ENCODE results near the gene KAT8. TPM values are rescaled to one million over a fixed set of nuclear protein-coding genes. Genes with fewer than 3 reads are reported as not detected.
A peak's percentile ranks its signal among the peaks of the same experiment; 100 is the strongest.

KAT8 gene
- total and polyA plus RNA-seq, 9 of the 15 experiments (the other 6 are each of a cell fraction or from before 2014, with no cell fraction given): 10.0 to 98.5 (median 76.4) TPM

GRCh38 chr16:31094424-31095120 is 22.9 kb upstream of the KAT8 start, which contains the start of gene VKORC1 (continued):
- TF ChIP-seq ZNF609 (CRISPR knock-in tag; IDR thresholded peaks at IDR 0.05; ENCODE audit: borderline replicate concordance) (no peak), ZNF583 (CRISPR knock-in tag; IDR thresholded peaks at IDR 0.05) (no peak), FOXK2 (conservative IDR thresholded peaks at IDR 0.05 in 1 of 2, IDR thresholded peaks at IDR 0.05 in 1 of 2; ENCODE audit: low read depth in 2 of 2) (peak in 1 of 2 experiments; percentile 70; a peak in 2 of 4 replicates), ZNF589 (CRISPR knock-in tag; IDR thresholded peaks at IDR 0.05; ENCODE audit: low read depth) (no peak), PKNOX1 (IDR thresholded peaks at IDR 0.05) (peak; percentile 94), NR2C2 (CRISPR knock-in tag; IDR thresholded peaks at IDR 0.05) (peak; percentile 30; the same call in 1 of the 2 replicates), NR2C2 (tag; IDR thresholded peaks at IDR 0.05) (0 out of 2 replicates have a peak, but pooled peaks have one; percentile 49), CEBPB (tag; IDR thresholded peaks at IDR 0.05) (no peak), ZNF239 (CRISPR knock-in tag; IDR thresholded peaks at IDR 0.05) (no peak), SNIP1 (IDR thresholded peaks at IDR 0.05; ENCODE audit: low read depth) (no peak), DLX4 (CRISPR knock-in tag; IDR thresholded peaks at IDR 0.05) (no peak), ZBTB2 (IDR thresholded peaks at IDR 0.05) (peak; percentile 61; the same call in 1 of the 2 replicates), CHD1 (IDR thresholded peaks at IDR 0.05; ENCODE audit: low read length) (no peak), TOE1 (IDR thresholded peaks at IDR 0.05; ENCODE audit: borderline replicate concordance) (no peak), TOE1 (CRISPR knock-in tag; IDR thresholded peaks at IDR 0.05; ENCODE audit: borderline replicate concordance, low read depth) (no peak), NCOR1 (IDR thresholded peaks at IDR 0.05) (no peak)
- TF ChIP-seq, protein P1, sequence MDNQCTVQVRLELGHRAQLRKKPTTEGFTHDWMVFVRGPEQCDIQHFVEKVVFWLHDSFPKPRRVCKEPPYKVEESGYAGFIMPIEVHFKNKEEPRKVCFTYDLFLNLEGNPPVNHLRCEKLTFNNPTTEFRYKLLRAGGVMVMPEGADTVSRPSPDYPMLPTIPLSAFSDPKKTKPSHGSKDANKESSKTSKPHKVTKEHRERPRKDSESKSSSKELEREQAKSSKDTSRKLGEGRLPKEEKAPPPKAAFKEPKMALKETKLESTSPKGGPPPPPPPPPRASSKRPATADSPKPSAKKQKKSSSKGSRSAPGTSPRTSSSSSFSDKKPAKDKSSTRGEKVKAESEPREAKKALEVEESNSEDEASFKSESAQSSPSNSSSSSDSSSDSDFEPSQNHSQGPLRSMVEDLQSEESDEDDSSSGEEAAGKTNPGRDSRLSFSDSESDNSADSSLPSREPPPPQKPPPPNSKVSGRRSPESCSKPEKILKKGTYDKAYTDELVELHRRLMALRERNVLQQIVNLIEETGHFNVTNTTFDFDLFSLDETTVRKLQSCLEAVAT (IDR thresholded peaks at IDR 0.05): no peak
- TF ChIP-seq, protein P2, sequence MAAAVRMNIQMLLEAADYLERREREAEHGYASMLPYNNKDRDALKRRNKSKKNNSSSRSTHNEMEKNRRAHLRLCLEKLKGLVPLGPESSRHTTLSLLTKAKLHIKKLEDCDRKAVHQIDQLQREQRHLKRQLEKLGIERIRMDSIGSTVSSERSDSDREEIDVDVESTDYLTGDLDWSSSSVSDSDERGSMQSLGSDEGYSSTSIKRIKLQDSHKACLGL (CRISPR knock-in tag; IDR thresholded peaks at IDR 0.05; ENCODE audit: borderline replicate concordance, poor library complexity, severe bottlenecking): no peak
